Nucleus accumbens (tissue), 56 donors: ENCODE results near the gene OGFOD3.
"Not testable (repeated sequence)": the region's sequence is repeated elsewhere in the genome, so short reads cannot be mapped to it uniquely, and the experiment has no call there.

ENCODE experiments used
- DNase-seq, 56 donors: peaks; one replicate each; lab custom pipeline; 2025; lab: John Stamatoyannopoulos, UW

OGFOD3 gene, protein sequence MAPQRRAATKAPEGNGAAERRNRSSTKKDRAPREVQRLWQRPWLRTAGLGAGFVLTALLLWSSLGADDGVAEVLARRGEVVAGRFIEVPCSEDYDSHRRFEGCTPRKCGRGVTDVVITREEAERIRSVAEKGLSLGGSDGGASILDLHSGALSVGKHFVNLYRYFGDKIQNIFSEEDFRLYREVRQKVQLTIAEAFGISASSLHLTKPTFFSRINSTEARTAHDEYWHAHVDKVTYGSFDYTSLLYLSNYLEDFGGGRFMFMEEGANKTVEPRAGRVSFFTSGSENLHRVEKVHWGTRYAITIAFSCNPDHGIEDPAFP

DNA sequence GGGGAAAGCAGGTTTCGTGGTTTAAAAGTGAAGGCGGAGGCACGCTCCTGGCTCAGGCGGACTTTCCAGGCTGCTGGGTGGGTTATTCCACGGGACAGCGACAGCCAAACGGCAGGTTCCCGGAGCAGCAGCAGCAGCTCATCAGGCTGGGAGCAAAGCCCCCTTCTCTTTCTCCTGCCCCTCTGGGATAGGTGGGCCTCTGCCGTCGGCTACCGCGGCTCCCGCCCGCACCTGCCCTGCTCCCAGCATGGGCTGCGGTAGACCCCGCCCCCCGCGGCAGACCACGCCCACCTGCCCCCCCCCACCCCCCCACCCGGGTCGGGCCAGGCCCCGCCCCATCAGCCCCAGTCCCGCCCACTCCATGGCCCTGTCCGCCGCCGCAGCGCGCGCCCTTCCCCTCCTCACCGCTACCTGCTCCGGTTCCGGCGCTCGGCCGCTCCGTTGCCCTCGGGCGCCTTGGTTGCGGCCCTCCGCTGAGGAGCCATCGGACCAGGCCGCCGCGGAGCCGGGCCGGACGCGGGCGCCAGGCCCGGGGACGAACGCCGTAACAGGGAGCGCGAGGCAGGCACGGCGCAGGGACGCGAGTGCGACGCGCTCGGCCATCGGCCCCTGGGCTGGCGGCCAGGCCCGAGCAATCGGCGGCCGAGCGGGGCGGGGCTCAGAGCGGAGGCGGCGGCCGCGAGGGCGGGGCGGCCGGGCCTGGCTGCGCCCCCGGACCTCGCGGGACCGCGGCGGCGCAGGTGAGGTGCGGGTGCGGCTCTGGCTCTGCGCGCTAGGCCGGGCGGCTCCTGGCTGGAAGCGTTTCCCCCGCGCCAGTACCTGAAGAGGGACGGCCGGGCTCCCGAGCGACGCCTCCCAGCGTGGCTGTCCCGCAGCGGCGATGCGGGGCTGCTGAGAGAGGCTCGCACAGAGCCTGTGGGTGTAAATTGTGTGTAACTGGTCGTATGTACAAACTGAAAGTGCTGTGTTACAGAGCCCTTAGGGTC is at the start of gene OGFOD3, which contains the start of gene HEXD:
OGFOD3 (minus strand) TSS at position 586 of the 986 bp plus-strand sequence; CDS start at position 485, 101 bp downstream.
HEXD (plus strand) TSS at position 347 of the 986 bp plus-strand sequence. CDS start 1,453 bp downstream, outside the sequence.
- peak in 53 of 56 donors; percentile 38 to 96 (median 84) for DNase-seq

DNA sequence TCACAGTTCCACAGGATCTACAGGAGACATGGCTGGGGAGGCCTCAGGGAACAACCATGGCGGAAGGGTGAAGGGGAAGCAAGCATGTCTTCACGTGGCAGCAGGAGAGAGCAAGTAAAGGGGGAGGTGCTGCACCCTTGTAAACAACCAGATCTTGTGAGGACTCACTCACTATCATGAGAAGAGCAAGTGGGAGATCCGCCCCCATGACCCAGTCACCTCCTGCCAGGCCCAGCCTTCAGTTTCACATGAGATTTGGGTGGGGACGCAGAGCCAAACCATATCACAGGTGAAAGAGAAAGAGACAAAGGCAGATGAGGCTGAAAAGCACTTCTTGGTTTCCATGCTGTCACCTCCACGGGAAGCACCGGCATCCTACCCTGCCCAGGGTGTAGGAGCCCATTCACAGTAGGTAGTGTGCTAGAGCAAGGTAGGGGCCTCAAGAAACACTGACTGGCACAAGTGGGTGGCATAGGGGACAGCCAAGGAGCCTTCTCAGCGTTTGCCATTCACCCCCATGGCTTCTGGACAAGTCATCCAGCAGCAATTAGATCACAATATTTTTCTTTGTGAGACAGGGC is 46.7 kb upstream of the OGFOD3 start:
- no peak for DNase-seq

DNA sequence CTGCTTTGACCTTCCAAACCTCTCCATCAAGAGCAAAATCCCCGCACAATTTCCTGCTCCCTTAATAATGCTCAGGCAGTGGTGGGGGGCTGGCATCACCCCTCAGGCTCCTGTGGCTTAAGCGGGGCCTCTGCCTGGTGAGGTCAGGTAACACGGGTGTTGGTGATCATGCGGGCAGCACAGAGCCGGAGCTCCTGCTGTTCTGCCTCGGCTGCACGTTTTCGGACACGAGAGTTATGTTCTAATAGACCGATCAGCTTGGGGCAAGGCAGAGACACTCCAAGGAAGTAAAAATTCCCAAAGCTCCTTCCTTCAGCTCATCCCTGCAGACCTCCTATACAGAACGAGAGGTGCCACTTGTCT is 46.2 kb upstream of the OGFOD3 start:
- DNase-seq: no peak

DNA sequence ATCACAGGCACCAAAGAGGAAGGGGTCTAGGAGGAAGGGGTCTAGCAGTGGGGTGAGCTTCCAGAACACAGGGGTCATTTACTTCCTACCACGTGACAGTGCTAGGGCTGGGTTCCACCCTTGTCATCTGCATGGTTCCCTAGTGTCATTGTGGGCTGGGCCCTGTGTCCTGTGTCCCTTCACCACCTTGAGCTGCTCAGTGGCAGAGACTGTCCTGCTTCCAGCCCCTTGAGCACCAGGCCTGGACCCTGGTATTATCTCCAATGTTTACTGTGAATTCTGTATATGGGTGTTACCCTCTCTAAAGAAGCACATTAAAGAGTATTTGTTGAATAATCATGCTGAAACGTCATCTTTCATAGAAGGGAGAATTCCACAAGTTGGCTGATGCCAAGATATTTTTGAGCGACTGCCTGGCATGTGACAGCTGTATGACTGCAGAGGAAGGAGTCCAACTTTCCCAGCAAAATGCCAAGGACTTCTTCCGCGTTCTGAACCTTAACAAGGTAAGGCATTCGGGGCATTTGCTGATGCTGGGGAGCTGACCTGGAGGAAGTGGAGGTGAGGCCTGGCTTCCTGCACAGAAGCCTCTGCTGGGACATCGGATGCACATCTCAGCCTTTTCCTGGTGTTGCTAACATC is 45.7 kb upstream of the OGFOD3 start:
- DNase-seq: no peak

DNA sequence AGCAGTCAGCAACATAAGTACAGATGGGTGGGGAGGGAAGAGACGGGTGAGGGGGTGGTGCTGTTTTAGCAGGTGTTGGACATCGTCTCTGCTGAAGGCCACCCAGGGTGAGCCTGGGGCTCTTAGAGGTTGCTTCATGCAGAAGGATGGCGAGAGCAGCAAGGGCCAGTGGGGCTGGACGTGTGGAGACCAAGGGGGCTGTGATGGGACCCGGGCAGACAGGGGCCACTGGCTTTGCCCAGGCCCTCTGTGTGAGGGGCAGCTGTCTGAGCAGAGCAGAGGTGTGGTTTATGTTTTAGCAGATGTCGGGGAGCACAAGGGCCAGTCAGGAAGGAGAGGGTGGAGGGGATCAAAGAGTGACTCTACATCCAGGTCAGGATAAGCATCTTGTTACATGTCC is 45.0 kb upstream of the OGFOD3 start:
- DNase-seq: no peak

DNA sequence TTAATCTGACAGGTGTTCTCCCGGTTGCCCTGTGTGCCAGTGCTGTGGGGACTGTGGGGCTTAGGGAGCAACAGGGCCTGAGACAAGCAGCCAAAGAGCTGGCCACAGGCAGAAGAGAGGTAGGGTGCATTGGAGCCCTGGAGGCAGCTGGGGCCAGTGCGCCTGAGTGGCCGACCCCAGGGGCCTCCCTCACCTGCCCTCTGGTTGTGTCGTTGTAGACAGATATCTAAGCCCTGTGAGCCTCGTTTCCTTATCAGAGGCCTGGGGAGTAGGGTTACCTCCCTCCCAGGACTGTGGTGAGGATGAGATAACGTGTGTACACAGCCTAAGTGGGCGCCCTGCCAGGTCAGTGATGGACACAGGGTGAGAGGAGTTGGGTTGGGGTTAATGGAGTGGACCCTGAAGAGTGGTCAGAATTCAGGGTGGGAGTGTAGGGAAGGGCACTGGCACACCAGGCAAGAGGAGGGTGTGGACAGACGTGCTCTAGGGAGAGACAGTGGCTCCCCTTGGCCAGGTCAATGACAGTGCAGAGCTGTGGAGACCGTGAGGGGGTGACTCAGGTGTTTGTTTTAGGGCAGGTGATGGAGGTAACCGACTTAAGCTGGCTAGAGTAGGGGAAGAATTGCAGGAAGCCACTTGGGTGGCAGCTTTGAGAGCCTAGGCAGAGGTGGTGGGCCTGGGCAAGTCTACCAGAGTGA is 43.6 kb upstream of the OGFOD3 start:
- no peak for DNase-seq

DNA sequence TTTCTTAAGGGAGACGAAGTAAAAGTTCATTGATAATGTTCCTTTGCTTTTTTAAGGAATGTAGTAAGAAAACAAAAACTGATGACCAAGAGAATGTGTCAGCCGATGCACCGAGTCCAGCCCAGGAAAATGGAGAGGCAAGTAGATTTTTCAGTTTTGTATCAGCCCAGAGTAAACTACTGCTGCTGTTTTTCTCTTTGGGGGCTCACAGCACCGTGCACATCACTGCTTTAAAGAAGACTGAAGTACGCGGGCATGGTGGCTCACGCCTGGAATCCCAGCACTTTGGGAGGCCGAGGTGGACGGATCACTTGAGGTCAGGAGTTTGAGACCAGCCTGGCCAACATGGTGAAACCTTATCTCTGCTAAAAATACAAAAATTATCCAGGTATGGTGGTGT is 41.5 kb upstream of the OGFOD3 start:
- DNase-seq: not testable (repeated sequence)

DNA sequence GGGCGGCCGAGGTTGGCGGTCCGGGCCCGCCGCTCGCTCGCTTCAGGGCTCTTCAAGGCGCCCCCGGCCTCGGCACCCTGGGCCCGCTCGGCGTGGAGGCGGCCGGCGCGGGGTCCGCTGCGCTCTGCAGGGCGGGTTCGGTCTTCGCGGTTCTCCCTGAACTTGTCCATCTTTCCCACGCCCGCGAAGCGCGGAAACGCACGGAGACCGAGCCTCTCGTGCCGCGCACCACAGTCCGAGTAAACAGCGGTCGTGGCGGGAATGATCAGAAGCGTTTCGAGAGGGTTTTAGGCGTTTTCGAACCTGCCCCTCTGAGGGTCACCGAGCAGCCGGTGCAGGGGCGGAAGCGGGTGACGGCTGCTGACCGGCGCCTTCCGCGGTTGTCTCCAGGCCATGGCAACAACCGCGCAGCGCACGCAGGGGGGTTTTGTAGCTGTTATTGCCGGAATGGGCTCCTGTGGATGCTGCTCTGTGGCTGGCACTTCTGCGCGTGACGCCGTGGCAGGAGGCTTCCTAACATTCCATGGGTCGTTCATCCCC is 40.6 kb upstream of the OGFOD3 start:
- peak in 1 of 56 donors; percentile 29 for DNase-seq

DNA sequence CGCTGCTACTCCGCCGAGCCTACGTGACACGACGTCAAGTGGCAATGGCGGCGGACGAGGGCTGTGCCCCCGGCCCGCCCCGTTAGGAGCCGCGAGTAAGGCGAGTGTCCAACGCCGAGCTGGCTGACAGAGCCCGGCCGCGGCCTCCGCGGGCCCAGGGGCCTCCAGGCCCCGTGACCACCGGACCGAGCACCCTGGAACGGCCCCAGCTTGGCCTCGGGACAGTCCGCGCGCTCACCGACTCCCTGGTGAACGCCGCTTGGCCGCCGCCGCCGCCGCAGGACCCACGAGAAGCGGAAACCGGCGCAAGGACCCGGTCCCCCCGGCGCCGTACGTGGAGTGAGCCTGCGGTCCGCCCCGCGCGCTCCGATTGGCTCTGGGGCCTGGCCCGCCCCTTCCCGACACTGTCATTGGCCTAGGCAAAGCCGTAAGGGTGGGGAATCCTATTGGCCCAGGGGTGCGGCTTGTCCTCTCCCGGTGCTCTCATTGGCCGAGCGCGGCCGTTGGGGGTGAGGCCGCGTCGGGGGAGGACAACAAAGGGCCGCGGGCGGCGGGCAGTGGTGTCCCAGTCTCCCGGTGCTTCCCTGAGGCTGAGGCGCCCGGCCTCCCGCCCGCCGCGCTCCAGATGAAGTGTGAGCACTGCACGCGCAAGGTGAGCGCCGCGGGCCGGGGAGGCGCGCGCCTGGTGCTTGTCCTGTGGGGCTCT is 39.9 kb upstream of the OGFOD3 start, which contains the start of gene NARF:
NARF (plus strand) TSS at position 563 of the 706 bp plus-strand sequence; CDS start at position 626, 63 bp downstream.
- DNase-seq: peak; percentile 86 to 99 (median 97)

DNA sequence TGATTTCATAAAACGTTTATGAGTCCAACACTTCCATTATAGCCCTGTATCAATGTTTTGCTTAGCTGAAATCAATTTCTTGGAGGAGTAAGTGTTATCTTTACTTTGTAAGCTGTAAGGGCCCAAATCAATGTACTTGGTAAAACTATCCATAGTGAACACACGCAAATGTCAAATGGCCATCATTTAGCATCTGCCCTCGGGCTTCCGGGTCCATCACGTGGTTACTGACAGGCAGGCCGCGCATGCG is 39.5 kb upstream of the OGFOD3 start:
- DNase-seq: no peak

DNA sequence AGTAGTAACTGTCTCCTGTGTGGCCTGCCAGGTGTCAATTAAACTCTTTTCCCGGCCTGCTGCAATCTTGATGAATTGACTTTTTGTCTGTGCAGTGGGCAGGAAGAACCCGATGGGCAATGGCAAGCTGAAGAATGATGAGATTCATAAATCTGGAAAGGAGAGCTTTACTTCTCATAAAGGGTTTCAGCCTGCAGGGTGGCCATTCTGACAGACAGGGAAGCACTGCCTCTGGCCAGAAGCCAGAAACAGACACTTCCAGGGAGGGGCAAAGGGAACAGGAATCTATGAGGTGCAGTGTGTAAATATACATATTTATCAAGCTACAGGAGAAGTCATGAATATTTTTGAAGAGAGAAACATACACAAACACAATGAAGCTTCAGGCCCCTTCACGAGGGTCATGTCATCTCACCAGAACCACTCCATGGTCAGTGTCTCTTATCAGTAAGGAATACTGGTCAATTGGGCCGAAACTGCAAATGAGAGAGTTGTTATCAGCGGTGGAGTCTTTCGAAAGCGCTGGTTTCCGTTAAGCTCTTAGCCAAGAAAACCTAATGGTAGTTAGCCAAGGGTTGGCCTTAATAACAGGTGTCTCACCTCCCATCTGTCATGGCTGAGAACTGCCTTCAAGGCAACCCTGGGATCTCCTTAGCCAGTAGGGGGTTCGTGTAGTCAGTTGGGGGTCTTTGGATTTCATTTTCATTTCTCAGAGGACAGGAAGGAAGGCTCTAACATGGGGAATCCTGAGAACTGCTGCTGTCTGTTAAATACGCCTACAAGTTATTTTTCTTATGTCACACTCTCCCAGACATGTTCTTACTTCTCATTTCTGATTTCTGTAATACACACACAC is 38.9 kb upstream of the OGFOD3 start:
- no peak for DNase-seq

DNA sequence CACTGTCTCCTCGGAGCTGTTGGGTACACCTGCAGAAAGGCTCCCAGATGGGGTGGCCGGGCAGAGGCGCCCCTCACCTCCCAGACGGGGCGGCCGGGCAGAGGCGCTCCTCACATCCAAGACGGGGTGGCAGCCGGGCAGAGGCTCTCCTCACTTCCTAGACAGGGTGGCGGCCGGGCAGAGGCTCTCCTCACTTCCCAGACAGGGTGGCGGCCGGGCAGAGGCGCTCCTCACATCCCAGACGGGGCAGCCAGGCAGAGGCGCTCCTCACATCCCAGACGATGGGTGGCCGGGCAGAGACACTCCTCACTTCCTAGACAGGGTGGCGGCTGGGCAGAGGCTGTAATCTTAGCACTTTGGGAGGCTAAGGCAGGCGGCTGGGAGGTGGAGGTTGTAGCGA is 35.3 kb upstream of the OGFOD3 start:
- DNase-seq: not testable (repeated sequence)

DNA sequence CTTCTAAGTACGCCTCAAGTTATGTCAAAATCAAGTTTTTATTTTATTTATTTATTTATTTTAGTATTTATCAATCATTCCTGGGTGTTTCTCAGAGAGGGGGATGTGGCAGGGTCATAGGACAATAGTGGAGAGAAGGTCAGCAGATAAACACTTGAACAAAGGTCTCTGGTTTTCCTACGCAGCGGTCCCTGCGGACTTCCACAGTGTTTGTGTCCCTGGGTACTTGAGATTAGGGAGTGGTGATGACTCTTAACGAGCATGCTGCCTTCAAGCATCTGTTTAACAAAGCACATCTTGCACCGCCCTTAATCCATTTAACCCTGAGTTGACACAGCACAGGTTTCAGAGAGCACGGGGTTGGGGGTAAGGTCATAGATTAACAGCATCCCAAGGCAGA is 34.8 kb upstream of the OGFOD3 start:
- DNase-seq: not testable (repeated sequence)

DNA sequence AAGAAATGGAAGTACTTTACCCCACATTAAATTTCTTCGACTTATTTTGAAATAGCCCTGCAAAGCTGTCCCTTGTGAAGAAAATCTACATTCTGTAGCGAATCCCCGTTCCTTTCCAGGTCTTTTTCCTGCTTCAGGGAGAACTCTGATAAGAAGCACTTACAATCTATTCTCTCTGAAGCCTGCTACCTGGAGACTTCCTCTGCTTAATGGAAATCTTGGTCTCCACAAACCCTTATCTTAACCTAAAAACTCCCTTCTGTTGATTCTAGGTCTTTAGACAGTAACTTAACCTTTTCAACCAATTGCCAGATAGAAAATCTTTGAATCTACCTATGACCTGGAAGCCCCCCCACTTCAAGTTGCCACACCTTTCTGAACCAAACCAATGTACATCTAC is 33.8 kb upstream of the OGFOD3 start:
- no peak for DNase-seq

DNA sequence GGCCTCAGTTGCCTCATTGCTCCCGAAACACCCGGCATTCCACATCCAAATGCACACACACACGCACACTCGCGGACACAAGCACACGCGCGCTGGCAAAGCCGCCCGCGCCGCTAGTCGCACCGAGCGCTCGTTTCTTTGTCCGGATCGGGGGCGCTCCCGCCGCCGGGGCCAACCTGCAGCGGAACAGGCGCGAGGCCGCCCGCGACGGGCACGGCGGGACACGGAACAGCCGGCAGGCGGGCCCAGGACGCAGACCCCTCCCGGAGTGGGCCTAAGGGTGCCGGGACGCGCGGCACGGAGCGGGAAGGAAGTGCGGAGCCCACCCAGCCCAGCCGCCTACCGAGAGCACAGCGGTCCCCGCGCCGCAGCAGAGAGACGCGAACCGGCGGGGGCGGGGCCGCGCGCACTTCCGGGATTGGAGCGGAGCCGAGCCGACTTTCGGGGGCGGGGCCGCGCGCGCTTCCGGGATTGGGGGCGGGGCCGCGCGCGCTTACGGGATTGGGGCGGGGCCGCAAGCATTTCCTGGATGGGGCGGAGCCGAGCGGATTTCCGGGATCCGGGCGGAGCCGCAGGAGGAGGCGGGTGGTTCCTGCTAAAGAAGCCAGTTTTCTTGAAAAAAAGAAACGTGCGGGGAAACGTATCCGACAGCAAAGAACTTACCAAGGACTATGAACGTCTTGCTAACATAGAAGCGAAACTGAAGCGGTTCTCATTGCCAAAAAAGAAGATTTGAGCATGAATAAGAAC is 32.1 kb upstream of the OGFOD3 start, which contains the start of gene CYBC1:
CYBC1 (minus strand) TSS at position 396 of the 750 bp plus-strand sequence. CDS start 1,498 bp downstream, outside the sequence.
- peak in 54 of 56 donors; percentile 44 to 96 (median 88) for DNase-seq

DNA sequence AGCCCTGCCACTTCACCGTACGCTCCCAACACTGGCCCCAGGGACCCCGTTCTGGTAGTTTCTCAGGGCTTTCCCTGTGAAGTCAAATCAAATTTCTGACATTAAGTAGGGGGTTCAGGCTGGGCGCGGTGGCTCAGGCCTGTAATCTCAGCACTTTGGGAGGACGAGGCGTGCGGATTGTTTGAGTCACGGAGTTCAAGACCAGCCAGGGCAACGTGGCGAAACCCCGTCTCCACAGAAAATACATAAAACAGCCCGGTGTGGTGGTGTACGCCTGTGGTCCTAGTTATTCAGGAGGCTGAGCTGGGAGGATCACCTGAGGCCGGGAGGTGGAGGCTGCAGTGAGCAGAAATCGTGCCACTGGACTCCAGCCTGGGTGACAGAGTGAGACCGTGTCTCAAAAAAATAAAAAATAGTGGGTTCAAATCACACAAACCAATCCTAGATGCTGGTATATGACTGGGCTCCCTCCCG is 31.5 kb upstream of the OGFOD3 start:
- DNase-seq: no peak
